Measurements from ENCODE around the gene ZFC3H1. TPM values are rescaled to one million over a fixed set of nuclear protein-coding genes. Genes with fewer than 3 reads are reported as not detected.

The ZFC3H1 gene
- total and polyA plus RNA-seq, 9 of the 15 experiments (the other 6 are each of a cell fraction or from before 2014, with no cell fraction given), result 14.8 to 80.5 (median 22.1) TPM

GRCh38 chr12:71685914-71686657, 22.4 kb upstream of the ZFC3H1 start, which contains the start of gene TMEM19 (continued):
- TF ChIP-seq, protein P1, sequence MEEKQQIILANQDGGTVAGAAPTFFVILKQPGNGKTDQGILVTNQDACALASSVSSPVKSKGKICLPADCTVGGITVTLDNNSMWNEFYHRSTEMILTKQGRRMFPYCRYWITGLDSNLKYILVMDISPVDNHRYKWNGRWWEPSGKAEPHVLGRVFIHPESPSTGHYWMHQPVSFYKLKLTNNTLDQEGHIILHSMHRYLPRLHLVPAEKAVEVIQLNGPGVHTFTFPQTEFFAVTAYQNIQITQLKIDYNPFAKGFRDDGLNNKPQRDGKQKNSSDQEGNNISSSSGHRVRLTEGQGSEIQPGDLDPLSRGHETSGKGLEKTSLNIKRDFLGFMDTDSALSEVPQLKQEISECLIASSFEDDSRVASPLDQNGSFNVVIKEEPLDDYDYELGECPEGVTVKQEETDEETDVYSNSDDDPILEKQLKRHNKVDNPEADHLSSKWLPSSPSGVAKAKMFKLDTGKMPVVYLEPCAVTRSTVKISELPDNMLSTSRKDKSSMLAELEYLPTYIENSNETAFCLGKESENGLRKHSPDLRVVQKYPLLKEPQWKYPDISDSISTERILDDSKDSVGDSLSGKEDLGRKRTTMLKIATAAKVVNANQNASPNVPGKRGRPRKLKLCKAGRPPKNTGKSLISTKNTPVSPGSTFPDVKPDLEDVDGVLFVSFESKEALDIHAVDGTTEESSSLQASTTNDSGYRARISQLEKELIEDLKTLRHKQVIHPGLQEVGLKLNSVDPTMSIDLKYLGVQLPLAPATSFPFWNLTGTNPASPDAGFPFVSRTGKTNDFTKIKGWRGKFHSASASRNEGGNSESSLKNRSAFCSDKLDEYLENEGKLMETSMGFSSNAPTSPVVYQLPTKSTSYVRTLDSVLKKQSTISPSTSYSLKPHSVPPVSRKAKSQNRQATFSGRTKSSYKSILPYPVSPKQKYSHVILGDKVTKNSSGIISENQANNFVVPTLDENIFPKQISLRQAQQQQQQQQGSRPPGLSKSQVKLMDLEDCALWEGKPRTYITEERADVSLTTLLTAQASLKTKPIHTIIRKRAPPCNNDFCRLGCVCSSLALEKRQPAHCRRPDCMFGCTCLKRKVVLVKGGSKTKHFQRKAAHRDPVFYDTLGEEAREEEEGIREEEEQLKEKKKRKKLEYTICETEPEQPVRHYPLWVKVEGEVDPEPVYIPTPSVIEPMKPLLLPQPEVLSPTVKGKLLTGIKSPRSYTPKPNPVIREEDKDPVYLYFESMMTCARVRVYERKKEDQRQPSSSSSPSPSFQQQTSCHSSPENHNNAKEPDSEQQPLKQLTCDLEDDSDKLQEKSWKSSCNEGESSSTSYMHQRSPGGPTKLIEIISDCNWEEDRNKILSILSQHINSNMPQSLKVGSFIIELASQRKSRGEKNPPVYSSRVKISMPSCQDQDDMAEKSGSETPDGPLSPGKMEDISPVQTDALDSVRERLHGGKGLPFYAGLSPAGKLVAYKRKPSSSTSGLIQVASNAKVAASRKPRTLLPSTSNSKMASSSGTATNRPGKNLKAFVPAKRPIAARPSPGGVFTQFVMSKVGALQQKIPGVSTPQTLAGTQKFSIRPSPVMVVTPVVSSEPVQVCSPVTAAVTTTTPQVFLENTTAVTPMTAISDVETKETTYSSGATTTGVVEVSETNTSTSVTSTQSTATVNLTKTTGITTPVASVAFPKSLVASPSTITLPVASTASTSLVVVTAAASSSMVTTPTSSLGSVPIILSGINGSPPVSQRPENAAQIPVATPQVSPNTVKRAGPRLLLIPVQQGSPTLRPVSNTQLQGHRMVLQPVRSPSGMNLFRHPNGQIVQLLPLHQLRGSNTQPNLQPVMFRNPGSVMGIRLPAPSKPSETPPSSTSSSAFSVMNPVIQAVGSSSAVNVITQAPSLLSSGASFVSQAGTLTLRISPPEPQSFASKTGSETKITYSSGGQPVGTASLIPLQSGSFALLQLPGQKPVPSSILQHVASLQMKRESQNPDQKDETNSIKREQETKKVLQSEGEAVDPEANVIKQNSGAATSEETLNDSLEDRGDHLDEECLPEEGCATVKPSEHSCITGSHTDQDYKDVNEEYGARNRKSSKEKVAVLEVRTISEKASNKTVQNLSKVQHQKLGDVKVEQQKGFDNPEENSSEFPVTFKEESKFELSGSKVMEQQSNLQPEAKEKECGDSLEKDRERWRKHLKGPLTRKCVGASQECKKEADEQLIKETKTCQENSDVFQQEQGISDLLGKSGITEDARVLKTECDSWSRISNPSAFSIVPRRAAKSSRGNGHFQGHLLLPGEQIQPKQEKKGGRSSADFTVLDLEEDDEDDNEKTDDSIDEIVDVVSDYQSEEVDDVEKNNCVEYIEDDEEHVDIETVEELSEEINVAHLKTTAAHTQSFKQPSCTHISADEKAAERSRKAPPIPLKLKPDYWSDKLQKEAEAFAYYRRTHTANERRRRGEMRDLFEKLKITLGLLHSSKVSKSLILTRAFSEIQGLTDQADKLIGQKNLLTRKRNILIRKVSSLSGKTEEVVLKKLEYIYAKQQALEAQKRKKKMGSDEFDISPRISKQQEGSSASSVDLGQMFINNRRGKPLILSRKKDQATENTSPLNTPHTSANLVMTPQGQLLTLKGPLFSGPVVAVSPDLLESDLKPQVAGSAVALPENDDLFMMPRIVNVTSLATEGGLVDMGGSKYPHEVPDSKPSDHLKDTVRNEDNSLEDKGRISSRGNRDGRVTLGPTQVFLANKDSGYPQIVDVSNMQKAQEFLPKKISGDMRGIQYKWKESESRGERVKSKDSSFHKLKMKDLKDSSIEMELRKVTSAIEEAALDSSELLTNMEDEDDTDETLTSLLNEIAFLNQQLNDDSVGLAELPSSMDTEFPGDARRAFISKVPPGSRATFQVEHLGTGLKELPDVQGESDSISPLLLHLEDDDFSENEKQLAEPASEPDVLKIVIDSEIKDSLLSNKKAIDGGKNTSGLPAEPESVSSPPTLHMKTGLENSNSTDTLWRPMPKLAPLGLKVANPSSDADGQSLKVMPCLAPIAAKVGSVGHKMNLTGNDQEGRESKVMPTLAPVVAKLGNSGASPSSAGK (IDR thresholded peaks at IDR 0.05), result peak; percentile 91
- TF ChIP-seq, protein P2, sequence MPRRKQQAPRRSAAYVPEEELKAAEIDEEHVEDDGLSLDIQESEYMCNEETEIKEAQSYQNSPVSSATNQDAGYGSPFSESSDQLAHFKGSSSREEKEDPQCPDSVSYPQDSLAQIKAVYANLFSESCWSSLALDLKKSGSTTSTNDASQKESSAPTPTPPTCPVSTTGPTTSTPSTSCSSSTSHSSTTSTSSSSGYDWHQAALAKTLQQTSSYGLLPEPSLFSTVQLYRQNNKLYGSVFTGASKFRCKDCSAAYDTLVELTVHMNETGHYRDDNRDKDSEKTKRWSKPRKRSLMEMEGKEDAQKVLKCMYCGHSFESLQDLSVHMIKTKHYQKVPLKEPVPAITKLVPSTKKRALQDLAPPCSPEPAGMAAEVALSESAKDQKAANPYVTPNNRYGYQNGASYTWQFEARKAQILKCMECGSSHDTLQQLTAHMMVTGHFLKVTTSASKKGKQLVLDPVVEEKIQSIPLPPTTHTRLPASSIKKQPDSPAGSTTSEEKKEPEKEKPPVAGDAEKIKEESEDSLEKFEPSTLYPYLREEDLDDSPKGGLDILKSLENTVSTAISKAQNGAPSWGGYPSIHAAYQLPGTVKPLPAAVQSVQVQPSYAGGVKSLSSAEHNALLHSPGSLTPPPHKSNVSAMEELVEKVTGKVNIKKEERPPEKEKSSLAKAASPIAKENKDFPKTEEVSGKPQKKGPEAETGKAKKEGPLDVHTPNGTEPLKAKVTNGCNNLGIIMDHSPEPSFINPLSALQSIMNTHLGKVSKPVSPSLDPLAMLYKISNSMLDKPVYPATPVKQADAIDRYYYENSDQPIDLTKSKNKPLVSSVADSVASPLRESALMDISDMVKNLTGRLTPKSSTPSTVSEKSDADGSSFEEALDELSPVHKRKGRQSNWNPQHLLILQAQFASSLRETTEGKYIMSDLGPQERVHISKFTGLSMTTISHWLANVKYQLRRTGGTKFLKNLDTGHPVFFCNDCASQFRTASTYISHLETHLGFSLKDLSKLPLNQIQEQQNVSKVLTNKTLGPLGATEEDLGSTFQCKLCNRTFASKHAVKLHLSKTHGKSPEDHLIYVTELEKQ (CRISPR knock-in tag; IDR thresholded peaks at IDR 0.05), result no peak
- TF ChIP-seq KLF16 (IDR thresholded peaks at IDR 0.05) (no peak), ZNF253 (CRISPR knock-in tag; conservative IDR thresholded peaks at IDR 0.05) (no peak), RREB1 (CRISPR knock-in tag; IDR thresholded peaks at IDR 0.05) (peak; percentile 73; the same call in 1 of the 2 replicates)

Data from K562 (cell line).